Right lung (tissue), 5 donors: ENCODE measurements around the gene ARCN1. TPM values are rescaled to one million over a fixed set of nuclear protein-coding genes. Genes with fewer than 3 reads are reported as not detected.
A peak's percentile ranks its signal among the peaks of the same experiment; 100 is the strongest.
"Not testable (repeated sequence)": the region's sequence is repeated elsewhere in the genome, so short reads cannot be mapped to it uniquely, and the experiment has no call there.

Experiments
- DNase-seq, 2 donors: peaks; one replicate each; pipeline ENCODE4 v3.0.0-alpha.2; 2013
- polyA plus RNA-seq, 5 donors: library from polyadenylated mRNA; unstranded; fragments of 120-200 nt; gene quantifications; one replicate each; pipeline versions ENCODE4 v1.2.1 to v1.2.3, GENCODE V29; 2013; ENCODE audit warnings: inconsistent platforms in 1 of 5, low replicate concordance in 1 of 5; ENCODE audit not compliant: insufficient read length in 5 of 5, insufficient read depth in 1 of 5

The ARCN1 gene
- polyA plus RNA-seq, 5 donors, result 153 to 171 (median 167) TPM

- not testable (repeated sequence) for DNase-seq
These were observed 31.5 kb downstream of the ARCN1 start for GRCh38 chr11:118603709-118604108.

GRCh38 chr11:118604566-118604965, 32.4 kb downstream of the ARCN1 start:
- DNase-seq, result no peak

- DNase-seq, result peak; percentile 92 to 94
These were observed 33.1 kb downstream of the ARCN1 start for GRCh38 chr11:118605116-118605867.

GRCh38 chr11:118606157-118606843, 34.1 kb downstream of the ARCN1 start:
- no peak for DNase-seq

GRCh38 chr11:118606844-118607228, 34.6 kb downstream of the ARCN1 start:
- DNase-seq, result no peak

- DNase-seq, result no peak
These were observed 35.5 kb downstream of the ARCN1 start, which contains the start of gene PHLDB1 for GRCh38 chr11:118607401-118608359. Gene PHLDB1, plus strand, starts transcription at chr11:118607615. Its CDS starts 6,222 bp downstream, at chr11:118613837.

- DNase-seq, result no peak
These were observed 36.4 kb downstream of the ARCN1 start for GRCh38 chr11:118608360-118609227.

- DNase-seq, result no peak
These were observed 37.4 kb downstream of the ARCN1 start for GRCh38 chr11:118609380-118610224.

GRCh38 chr11:118610225-118610772, 38.1 kb downstream of the ARCN1 start:
- DNase-seq, result no peak

- peak in 1 of 2 donors; percentile 68 for DNase-seq
These were observed 38.7 kb downstream of the ARCN1 start for GRCh38 chr11:118610773-118611432.

- DNase-seq, result not testable (repeated sequence)
These were observed 39.2 kb downstream of the ARCN1 start for GRCh38 chr11:118611433-118611795.

- DNase-seq, result no peak
These were observed 40.2 kb downstream of the ARCN1 start for GRCh38 chr11:118612378-118612777.

GRCh38 chr11:118614511-118614910, 42.3 kb downstream of the ARCN1 start:
- DNase-seq, result no peak

- DNase-seq, result no peak
These were observed 43.2 kb downstream of the ARCN1 start for GRCh38 chr11:118615282-118615975.

GRCh38 chr11:118615976-118616371, 43.8 kb downstream of the ARCN1 start:
- no peak for DNase-seq

- DNase-seq, result peak; percentile 58 to 66
These were observed 46.1 kb downstream of the ARCN1 start for GRCh38 chr11:118618115-118618990.

- no peak for DNase-seq
These were observed 46.8 kb downstream of the ARCN1 start for GRCh38 chr11:118618991-118619375.
